MCF 10A (cell line): Measurements from ENCODE around the gene ENPEP. TPM values are rescaled to one million over a fixed set of nuclear protein-coding genes. Genes with fewer than 3 reads are reported as not detected.

Experiments used
- BruUV-seq: library from RNA; stranded (reverse); fragments of 400-500 nt; replicated peaks from 2 replicates; lab custom pipeline; 2021; lab: Mats Ljungman, UMichigan
- CTCF ChIA-PET: fragments of 300-600 bp; sonication (Branson Sonifier 250); formaldehyde crosslinking; extraction: SDS; loops from one replicate; lab custom pipeline; 2021; ENCODE audit warnings: antibody characterized with exemption, inconsistent platforms; lab: Yijun Ruan, JAX
- POLR2A ChIA-PET: fragments of 300-600, 350-650 bp; sonication (Branson Sonifier 250); formaldehyde crosslinking; extraction: SDS; loops from one replicate; lab custom pipeline; 2020; ENCODE audit warnings: antibody characterized with exemption, inconsistent platforms; lab: Yijun Ruan, JAX
- DNase-seq: peaks from one replicate; pipeline ENCODE4 v3.0.0-alpha.2; 2018; ENCODE audit not compliant: unreplicated experiment
- H3K27ac Mint-ChIP-seq: one replicate; pipeline ENCODE4 v1.8.0; 2022; ENCODE audit warnings: mild to moderate bottlenecking, low read depth, mixed read lengths; ENCODE audit not compliant: unreplicated experiment
- H3K27me3 Mint-ChIP-seq: one replicate; pipeline ENCODE4 v1.8.0; 2022; ENCODE audit warnings: mixed read lengths; ENCODE audit not compliant: insufficient read depth, unreplicated experiment
- H3K36me3 Mint-ChIP-seq: one replicate; pipeline ENCODE4 v1.8.0; 2022; ENCODE audit warnings: mild to moderate bottlenecking, moderate library complexity, mixed read lengths; ENCODE audit not compliant: insufficient read depth, unreplicated experiment
- H3K4me1 Mint-ChIP-seq: one replicate; pipeline ENCODE4 v1.8.0; 2022; ENCODE audit warnings: mixed read lengths; ENCODE audit not compliant: insufficient read depth, unreplicated experiment
- H3K4me3 Mint-ChIP-seq: one replicate; pipeline ENCODE4 v1.8.0; 2022; ENCODE audit warnings: mild to moderate bottlenecking, moderate library complexity, mixed read lengths; ENCODE audit not compliant: unreplicated experiment
- H3K9me3 Mint-ChIP-seq: one replicate; pipeline ENCODE4 v1.8.0; 2022; ENCODE audit warnings: mixed read lengths; ENCODE audit not compliant: unreplicated experiment
- intact Hi-C: fragments of 100-400 bp; cut with micrococcal nuclease; formaldehyde crosslinking; loops from 2 replicates; pipeline ENCODE4 v1.14.1; 2022
- total RNA-seq: library from RNA; stranded (reverse); gene quantifications from 2 replicates; pipeline ENCODE4 v1.2.3, GENCODE V29; 2022
- TF ChIP-seq, protein P1 (sequence below): fragments of 200-600 bp; IDR thresholded peaks from one replicate; pipeline ENCODE4 v1.8.0; 2022; ENCODE audit warnings: antibody characterized with exemption, mild to moderate bottlenecking; ENCODE audit not compliant: unreplicated experiment

The ENPEP gene
- total RNA-seq, 1 experiment from 2014 or later: not detected

DNA sequence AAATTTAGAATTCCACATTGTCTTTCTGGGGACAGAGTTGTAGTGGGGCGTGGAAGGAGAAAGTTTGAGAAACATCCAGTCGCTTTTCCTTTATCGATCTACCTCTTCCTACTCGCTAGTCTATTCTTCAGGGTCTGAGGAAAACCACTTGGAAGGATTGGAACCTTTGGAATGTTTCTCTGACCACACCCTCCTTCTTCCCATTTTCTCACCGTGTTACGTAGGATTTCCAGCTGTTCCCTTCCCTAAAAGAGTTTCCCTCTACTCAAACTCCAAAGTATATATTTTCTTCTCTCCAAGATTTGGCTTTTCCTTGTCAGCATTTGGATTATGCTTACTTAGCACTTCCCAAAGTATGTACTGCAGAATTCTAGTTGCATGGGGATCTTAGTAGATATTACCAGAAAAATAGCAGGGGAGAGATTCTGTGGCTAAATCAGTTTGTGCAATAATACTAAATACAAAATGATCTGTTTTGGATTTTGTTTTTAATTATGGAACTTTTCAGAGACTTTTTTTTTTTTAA, 4.9 kb downstream of the ENPEP start:
- H3K9me3 Mint-ChIP-seq: no peaks in the 10 kb centered on the region
- no peak for DNase-seq
- H3K4me1 Mint-ChIP-seq: peaks cover 10% of the 10 kb centered on the region
- intact Hi-C loops: no loop called here
- H3K27me3 Mint-ChIP-seq: no peaks in the 10 kb centered on the region
- CTCF ChIA-PET: interaction anchor here (0.7 to 1.0 kb wide), 2 partner anchors 20 to 430 kb away, joined by 3 read pairs; no protein-coding TSS in a partner anchor
- no peak overlapping the region for H3K4me3 Mint-ChIP-seq
- POLR2A ChIA-PET: no interaction called here
- BruUV-seq: no TSS peak
- no peak overlapping the region for H3K27ac Mint-ChIP-seq
- no peaks in the 10 kb centered on the region for H3K36me3 Mint-ChIP-seq
- TF ChIP-seq, protein P1, sequence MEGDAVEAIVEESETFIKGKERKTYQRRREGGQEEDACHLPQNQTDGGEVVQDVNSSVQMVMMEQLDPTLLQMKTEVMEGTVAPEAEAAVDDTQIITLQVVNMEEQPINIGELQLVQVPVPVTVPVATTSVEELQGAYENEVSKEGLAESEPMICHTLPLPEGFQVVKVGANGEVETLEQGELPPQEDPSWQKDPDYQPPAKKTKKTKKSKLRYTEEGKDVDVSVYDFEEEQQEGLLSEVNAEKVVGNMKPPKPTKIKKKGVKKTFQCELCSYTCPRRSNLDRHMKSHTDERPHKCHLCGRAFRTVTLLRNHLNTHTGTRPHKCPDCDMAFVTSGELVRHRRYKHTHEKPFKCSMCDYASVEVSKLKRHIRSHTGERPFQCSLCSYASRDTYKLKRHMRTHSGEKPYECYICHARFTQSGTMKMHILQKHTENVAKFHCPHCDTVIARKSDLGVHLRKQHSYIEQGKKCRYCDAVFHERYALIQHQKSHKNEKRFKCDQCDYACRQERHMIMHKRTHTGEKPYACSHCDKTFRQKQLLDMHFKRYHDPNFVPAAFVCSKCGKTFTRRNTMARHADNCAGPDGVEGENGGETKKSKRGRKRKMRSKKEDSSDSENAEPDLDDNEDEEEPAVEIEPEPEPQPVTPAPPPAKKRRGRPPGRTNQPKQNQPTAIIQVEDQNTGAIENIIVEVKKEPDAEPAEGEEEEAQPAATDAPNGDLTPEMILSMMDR: no peak

DNA sequence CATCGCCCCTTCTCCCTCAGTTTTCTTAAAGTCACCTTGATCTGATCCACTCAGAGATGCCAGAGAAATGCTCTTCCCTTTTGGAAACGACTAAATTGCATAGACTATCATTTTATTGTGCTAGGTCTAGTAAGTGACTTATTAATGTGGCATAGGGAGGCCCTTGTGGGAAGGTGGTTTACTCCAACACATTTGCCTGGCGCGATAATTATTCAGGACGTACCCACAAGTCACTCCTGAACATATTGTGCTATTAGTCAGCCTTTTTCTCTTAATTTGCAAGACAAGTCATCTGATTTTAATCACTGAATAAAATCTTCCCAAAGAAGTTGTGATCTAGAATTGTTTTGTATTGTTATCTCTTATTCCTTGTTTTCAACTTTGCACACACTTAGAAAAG, 7.6 kb downstream of the ENPEP start:
- BruUV-seq: no TSS peak
- Mint-ChIP-seq H3K27ac (no peak overlapping the region), H3K27me3 (no peaks in the 10 kb centered on the region), H3K36me3 (no peaks in the 10 kb centered on the region), H3K9me3 (no peaks in the 10 kb centered on the region), H3K4me1 (peaks cover 10% of the 10 kb centered on the region), H3K4me3 (no peak overlapping the region)
- DNase-seq: no peak
- ChIA-PET POLR2A (no interaction called here), CTCF (interaction anchor here (1.3 to 2.1 kb wide), 2 partner anchors 26 to 139 kb away, joined by 4 to 7 read pairs; no protein-coding TSS in a partner anchor)
- intact Hi-C loops: no loop called here
- TF ChIP-seq, protein P1: no peak

DNA sequence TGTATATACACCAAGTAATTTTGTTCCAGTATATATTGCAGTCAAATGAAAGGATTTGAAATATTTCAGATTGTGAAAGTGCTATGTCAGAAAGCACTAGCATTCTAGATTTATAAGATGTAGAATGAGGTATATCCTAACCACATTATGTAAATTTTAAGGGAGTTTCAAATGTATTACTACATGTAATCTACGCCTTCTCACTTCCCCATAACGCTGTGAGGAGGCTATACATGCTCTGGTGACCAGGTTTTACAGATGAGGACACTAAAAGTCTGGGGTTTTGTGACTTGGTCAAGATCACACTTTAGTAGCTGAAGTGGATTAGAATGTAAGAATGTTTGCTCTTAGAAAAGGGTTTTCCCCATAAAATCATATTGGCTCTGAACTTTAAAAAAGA, 8.1 kb downstream of the ENPEP start:
- POLR2A ChIA-PET: interaction anchor here (0.6 kb wide), 1 partner anchor 54 kb away, joined by 4 read pairs; no protein-coding TSS in a partner anchor
- TF ChIP-seq, protein P1: no peak
- Mint-ChIP-seq H3K9me3 (no peaks in the 10 kb centered on the region), H3K27me3 (no peaks in the 10 kb centered on the region), H3K36me3 (no peaks in the 10 kb centered on the region), H3K4me1 (peaks cover 10% of the 10 kb centered on the region), H3K27ac (no peak overlapping the region), H3K4me3 (no peak overlapping the region)
- BruUV-seq: no TSS peak
- intact Hi-C loops: no loop called here
- DNase-seq: no peak
- CTCF ChIA-PET: interaction anchor here (0.5 to 2.1 kb wide), 3 partner anchors 25 to 208 kb away, joined by 3 to 7 read pairs (median 4); no protein-coding TSS in a partner anchor

DNA sequence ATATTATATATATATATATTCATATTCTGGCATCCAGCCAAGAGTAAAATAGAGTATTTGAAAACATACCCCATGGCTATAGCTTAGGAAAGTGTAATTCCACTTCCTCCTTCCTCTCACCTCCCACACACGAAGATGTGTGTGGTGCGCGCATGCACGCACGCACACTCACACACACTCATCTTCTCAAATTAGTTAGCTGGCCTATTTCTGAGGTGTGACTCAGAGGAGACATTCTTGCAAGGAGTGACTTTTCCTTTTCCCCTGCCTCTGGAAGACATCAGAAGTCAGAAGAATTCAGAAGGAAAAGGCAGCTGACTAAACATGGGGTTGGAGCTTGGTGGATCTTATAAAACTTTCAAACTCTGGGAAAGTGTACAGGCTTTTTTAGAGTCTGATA, 8.8 kb downstream of the ENPEP start:
- TF ChIP-seq, protein P1: no peak
- DNase-seq: peak; percentile 55
- intact Hi-C loops: no loop called here
- H3K27ac Mint-ChIP-seq: no peak overlapping the region
- no peaks in the 10 kb centered on the region for H3K27me3 Mint-ChIP-seq
- no peak overlapping the region for H3K4me3 Mint-ChIP-seq
- ChIA-PET POLR2A (interaction anchor here (1.0 kb wide), 1 partner anchor 496 kb away, joined by 3 read pairs; no protein-coding TSS in a partner anchor), CTCF (interaction anchor here (1.1 to 2.1 kb wide), 3 partner anchors 24 to 479 kb away, joined by 3 to 7 read pairs (median 4); no protein-coding TSS in a partner anchor)
- peaks cover 10% of the 10 kb centered on the region for H3K4me1 Mint-ChIP-seq
- no peaks in the 10 kb centered on the region for H3K36me3 Mint-ChIP-seq
- no peaks in the 10 kb centered on the region for H3K9me3 Mint-ChIP-seq
- BruUV-seq: no TSS peak
